K562 (cell line): ENCODE measurements around the gene ZER1. TPM values are rescaled to one million over a fixed set of nuclear protein-coding genes. Genes with fewer than 3 reads are reported as not detected.
A peak's percentile ranks its signal among the peaks of the same experiment; 100 is the strongest.

Experiments used
- BRCA1 ChIP-seq, 2 experiments: fragments of 450-650 bp in 1 of 2; sonication (generic) in 1 of 2; formaldehyde crosslinking in 1 of 2; IDR thresholded peaks; 2 replicates each; pipeline versions ENCODE4 v1.5.0 to v1.6.1; 2017 to 2020; ENCODE audit warnings: mild to moderate bottlenecking in 1 of 2, missing genetic modification reagents in 1 of 2
- CBFA2T3 ChIP-seq: fragments of 450-650 bp; IDR thresholded peaks from 2 replicates; pipeline ENCODE4 v1.6.1; 2017
- E2F4 ChIP-seq: sonication (generic); formaldehyde crosslinking; IDR thresholded peaks from 2 replicates; pipeline ENCODE4 v1.8.0; 2022; ENCODE audit warnings: mild to moderate bottlenecking, low read depth, missing genetic modification reagents
- EP400 ChIP-seq: fragments of 450-650 bp; IDR thresholded peaks from 2 replicates; pipeline ENCODE4 v1.6.1; 2017; ENCODE audit warnings: antibody characterized with exemption, mild to moderate bottlenecking, moderate library complexity
- ID3 ChIP-seq, 2 experiments: fragments of 250-450 bp in 1 of 2; fragments of 450-650 bp in 1 of 2; sonication (Bioruptor Pico) in 1 of 2; IDR thresholded peaks; 2 replicates each; pipeline versions ENCODE4 v1.6.1 to v1.8.0; 2016 to 2021; ENCODE audit warnings: mild to moderate bottlenecking in 2 of 2, moderate library complexity in 2 of 2, missing compliant biosample characterization in 1 of 2, missing genetic modification characterization in 1 of 2
- IRF2 ChIP-seq: sonication (generic); formaldehyde crosslinking; IDR thresholded peaks from 2 replicates; pipeline ENCODE4 v1.8.1; 2022; ENCODE audit warnings: mild to moderate bottlenecking, missing genetic modification reagents
- PATZ1 ChIP-seq: fragments of 250-450 bp; sonication (Bioruptor Pico); IDR thresholded peaks from 2 replicates; pipeline ENCODE4 v1.5.0; 2020; ENCODE audit warnings: mild to moderate bottlenecking, borderline replicate concordance
- TEAD1 ChIP-seq, 2 experiments: fragments of 450-650 bp in 1 of 2; sonication (generic) in 1 of 2; formaldehyde crosslinking; IDR thresholded peaks; 2 replicates each; pipeline versions ENCODE4 v1.4.0 to v1.8.0; 2020 to 2022; ENCODE audit warnings: mild to moderate bottlenecking in 2 of 2, missing genetic modification reagents in 1 of 2
- TFE3 ChIP-seq: fragments of 450-650 bp; formaldehyde crosslinking; IDR thresholded peaks from 2 replicates; pipeline ENCODE4 v1.4.0; 2020; ENCODE audit warnings: mild to moderate bottlenecking, mixed read lengths
- ZBTB33 ChIP-seq: sonication (generic); formaldehyde crosslinking; IDR thresholded peaks from 2 replicates; pipeline ENCODE4 v1.8.1; 2023; ENCODE audit warnings: mild to moderate bottlenecking, missing genetic modification reagents
- ZNF212 ChIP-seq: fragments of 450-650 bp; formaldehyde crosslinking; IDR thresholded peaks from 2 replicates; pipeline ENCODE4 v1.4.0; 2020; ENCODE audit warnings: mild to moderate bottlenecking
- ZNF224 ChIP-seq: sonication (generic); formaldehyde crosslinking; IDR thresholded peaks from 2 replicates; pipeline ENCODE4 v1.8.0; 2022; ENCODE audit warnings: mild to moderate bottlenecking, missing genetic modification reagents
- ZNF408 ChIP-seq: fragments of 250-450 bp; sonication (Bioruptor Pico); IDR thresholded peaks from 2 replicates; pipeline ENCODE4 v1.4.0; 2020; ENCODE audit warnings: low read depth, mild to moderate bottlenecking, moderate library complexity
- ZNF592 ChIP-seq: fragments of 450-650 bp; IDR thresholded peaks from 2 replicates; pipeline ENCODE4 v1.6.1; 2017; ENCODE audit warnings: antibody characterized with exemption, mild to moderate bottlenecking
- polyA plus RNA-seq, 8 experiments: library from polyadenylated mRNA; depleted of rRNA in 4 of 8; stranded (reverse) in 5 of 8; unstranded in 3 of 8; fragments of >200 nt; fragmentation: Nextera tagmentation in 2 of 8; fragmentation: Illumina TruSeq in 1 of 8; extraction: Ambion mirVana in 2 of 8; extraction: Trizol in 1 of 8; gene quantifications; 2 replicates each; pipeline versions ENCODE4 v1.2.1 to v1.2.3, GENCODE V29; 2011 to 2014; ENCODE audit warnings: inconsistent platforms in 1 of 8, missing spikeins in 1 of 8
- total RNA-seq, 7 experiments: library from RNA; depleted of rRNA in 6 of 7; stranded (reverse); fragments of >200 nt in 6 of 7; fragmentation: Illumina TruSeq in 2 of 7; extraction: Trizol in 2 of 7; gene quantifications; 2 replicates each; pipeline versions ENCODE4 v1.2.1 to v1.2.3, GENCODE V29; 2011 to 2021; ENCODE audit warnings: low replicate concordance in 1 of 7

The ZER1 gene
- total and polyA plus RNA-seq, 9 of the 15 experiments (the other 6 are each of a cell fraction or from before 2014, with no cell fraction given) = 0.07 to 10.7 (median 6.2) TPM

GRCh38 chr9:128818099-128818838 is 46.5 kb upstream of the ZER1 start, which contains the start of gene ENDOG (continued):
- no peak for TF ChIP-seq TFE3
- TF ChIP-seq BRCA1 (IDR thresholded peaks at IDR 0.05) = no peak
- TF ChIP-seq BRCA1 (CRISPR knock-in tag; IDR thresholded peaks at IDR 0.05) = no peak
- no peak for TF ChIP-seq IRF2 (CRISPR knock-in tag)
- TF ChIP-seq E2F4 (CRISPR knock-in tag) = 0 out of 2 replicates have a peak, but pooled peaks have one; percentile 49
- TF ChIP-seq CBFA2T3 = no peak
- TF ChIP-seq ID3 (CRISPR knock-in tag; IDR thresholded peaks at IDR 0.05) = no peak
- TF ChIP-seq ID3 (tag; IDR thresholded peaks at IDR 0.05) = no peak; the same call in 1 of the 2 replicates
- TF ChIP-seq ZNF224 = no peak
- TF ChIP-seq PATZ1 (CRISPR knock-in tag) = no peak
- TF ChIP-seq ZNF212 = no peak
- peak; percentile 64 for TF ChIP-seq ZNF592
- TF ChIP-seq TEAD1 (CRISPR knock-in tag; IDR thresholded peaks at IDR 0.05) = no peak
- peak; percentile 84 for TF ChIP-seq EP400
- peak; percentile 55 for TF ChIP-seq ZBTB33
- TF ChIP-seq ZNF408 (CRISPR knock-in tag) = no peak
